ENCODE data around the gene SLC6A4.

Gene SLC6A4

DNA sequence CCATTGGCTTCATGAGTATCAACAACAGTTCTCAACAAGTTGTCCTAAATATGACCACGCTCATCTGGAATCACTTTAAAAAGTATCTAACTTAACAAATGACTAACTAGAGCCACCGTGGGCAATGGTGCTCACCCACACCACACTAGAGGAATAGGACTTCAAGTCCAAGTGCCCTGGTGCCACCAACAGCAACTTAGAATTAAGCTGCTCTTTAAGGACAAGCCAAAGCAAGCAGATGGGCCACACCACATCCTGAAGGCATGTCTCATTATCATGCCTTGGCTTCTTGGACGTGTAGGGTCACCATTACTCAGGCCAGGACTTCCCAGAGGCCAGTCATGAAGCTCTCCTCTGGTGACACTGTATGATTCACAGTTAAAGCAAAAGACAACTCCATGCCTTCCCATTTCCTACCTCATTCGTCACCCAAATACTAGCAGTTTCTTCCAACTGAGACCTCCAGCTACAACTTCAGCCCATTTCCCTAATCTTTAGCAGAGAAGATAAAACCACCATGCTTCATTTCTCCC lies 9.4 kb upstream of the SLC6A4 start:
- DNase-seq, result peak; percentile 79
- no peak overlapping the region for H3K27ac ChIP-seq
- H3K27me3 ChIP-seq (replicated peaks), result no peaks in the 10 kb centered on the region
- in situ Hi-C loops (cut with HindIII; ENCODE audit: low pct_ligation_motif_present, low sequenced_read_pairs), result no loop called here
- TF ChIP-seq, protein P1, sequence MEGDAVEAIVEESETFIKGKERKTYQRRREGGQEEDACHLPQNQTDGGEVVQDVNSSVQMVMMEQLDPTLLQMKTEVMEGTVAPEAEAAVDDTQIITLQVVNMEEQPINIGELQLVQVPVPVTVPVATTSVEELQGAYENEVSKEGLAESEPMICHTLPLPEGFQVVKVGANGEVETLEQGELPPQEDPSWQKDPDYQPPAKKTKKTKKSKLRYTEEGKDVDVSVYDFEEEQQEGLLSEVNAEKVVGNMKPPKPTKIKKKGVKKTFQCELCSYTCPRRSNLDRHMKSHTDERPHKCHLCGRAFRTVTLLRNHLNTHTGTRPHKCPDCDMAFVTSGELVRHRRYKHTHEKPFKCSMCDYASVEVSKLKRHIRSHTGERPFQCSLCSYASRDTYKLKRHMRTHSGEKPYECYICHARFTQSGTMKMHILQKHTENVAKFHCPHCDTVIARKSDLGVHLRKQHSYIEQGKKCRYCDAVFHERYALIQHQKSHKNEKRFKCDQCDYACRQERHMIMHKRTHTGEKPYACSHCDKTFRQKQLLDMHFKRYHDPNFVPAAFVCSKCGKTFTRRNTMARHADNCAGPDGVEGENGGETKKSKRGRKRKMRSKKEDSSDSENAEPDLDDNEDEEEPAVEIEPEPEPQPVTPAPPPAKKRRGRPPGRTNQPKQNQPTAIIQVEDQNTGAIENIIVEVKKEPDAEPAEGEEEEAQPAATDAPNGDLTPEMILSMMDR (IDR thresholded peaks at IDR 0.05; ENCODE audit: low read depth, low read length, missing control alignments), result no peak
- H3K36me3 ChIP-seq (replicated peaks), result peaks cover 7% of the 10 kb centered on the region
- H3K4me3 ChIP-seq (ENCODE audit: low read depth, low read length), result no peak overlapping the region

DNA sequence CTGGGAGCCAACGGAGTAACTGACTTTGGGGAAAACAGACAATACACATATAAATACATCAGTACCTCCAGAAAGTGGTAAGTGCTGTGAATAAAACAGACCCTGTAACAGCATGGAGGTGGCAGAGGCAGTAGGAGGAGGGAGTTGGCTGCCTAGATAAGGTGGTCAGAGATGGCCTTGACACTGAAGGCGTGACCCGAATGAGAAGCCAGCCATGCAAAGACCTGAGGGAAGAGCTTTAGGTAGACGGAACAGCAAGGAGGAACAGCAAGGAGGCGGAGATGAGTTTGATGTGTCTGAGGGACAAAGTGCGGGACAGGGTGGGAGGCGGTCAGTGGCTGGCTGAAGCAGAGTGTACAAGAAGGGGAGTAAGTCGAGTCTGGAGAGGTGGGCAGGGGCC lies 8.1 kb upstream of the SLC6A4 start:
- no peak overlapping the region for H3K27ac ChIP-seq
- DNase-seq, result no peak
- H3K36me3 ChIP-seq (replicated peaks), result peaks cover 4% of the 10 kb centered on the region
- TF ChIP-seq, protein P1 (IDR thresholded peaks at IDR 0.05; ENCODE audit: low read depth, low read length, missing control alignments), result no peak
- H3K4me3 ChIP-seq (ENCODE audit: low read depth, low read length), result no peak overlapping the region
- in situ Hi-C loops (cut with HindIII; ENCODE audit: low pct_ligation_motif_present, low sequenced_read_pairs), result no loop called here
- peaks cover 3% of the 10 kb centered on the region for H3K27me3 ChIP-seq (replicated peaks)

DNA sequence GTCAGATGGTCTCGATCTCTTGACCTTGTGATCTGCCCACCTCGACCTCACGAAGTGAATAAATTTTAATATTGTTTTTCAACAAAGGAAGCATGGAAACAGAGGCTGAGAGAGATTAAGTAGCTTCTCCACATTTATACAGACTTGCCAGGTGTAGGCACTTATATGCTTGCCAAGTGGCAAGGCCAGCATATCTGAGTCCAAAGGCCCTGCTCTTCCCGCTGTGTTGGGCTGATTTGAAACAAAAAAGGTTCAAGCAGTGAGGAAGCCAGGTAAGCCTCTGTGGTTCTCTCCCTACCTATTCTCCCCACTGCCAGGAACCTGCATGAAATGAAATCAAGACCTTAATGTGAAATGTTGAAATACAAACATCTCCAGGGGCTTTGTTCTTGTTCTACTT lies 7.5 kb upstream of the SLC6A4 start:
- in situ Hi-C loops (cut with HindIII; ENCODE audit: low pct_ligation_motif_present, low sequenced_read_pairs), result no loop called here
- H3K4me3 ChIP-seq (ENCODE audit: low read depth, low read length), result no peak overlapping the region
- DNase-seq, result no peak
- no peaks in the 10 kb centered on the region for H3K36me3 ChIP-seq (replicated peaks)
- no peak overlapping the region for H3K27ac ChIP-seq
- H3K27me3 ChIP-seq (replicated peaks), result peaks cover 9% of the 10 kb centered on the region
- TF ChIP-seq, protein P1 (IDR thresholded peaks at IDR 0.05; ENCODE audit: low read depth, low read length, missing control alignments), result no peak

DNA sequence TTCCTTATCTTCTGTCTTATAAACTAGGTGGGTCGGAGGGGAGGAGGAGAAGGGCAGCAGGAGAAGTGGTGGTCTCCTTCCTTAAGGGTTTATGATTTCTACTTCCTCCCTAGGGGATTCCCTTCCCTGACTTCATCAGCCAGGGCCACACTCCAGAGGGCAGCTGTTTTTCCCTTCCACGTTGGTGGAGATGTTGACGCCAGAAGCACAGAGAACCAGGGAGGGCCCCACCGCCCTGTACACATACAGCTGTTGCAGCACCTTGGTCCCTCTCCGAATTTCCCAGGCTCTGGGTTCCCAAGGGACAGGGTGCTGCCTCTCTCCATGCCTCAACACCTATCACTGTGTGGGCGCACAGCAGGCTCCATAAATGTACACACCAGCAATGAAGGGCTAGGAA lies 5.6 kb upstream of the SLC6A4 start:
- in situ Hi-C loops (cut with HindIII; ENCODE audit: low pct_ligation_motif_present, low sequenced_read_pairs), result no loop called here

DNA sequence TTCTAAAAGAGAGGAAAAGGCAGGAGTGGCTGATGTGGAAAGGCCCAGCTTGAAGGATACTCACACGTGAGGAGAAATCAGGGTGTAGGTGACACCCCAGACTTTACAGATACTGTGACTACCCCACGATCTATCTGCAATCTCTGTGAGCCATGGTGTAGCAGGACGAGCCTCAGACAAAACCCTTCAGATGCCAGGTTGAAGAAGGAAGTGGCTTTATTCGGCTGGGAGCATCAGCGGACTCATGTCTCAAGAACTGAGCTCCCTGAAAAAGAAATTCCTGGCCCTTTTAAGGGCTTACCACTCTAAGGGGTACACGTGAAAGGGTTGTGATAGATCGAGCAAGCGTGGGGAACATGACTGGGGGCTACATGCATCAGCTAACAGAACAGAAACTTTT lies 4.7 kb upstream of the SLC6A4 start:
- no peak for DNase-seq
- peaks cover 26% of the 10 kb centered on the region for H3K27me3 ChIP-seq (replicated peaks)
- no peaks in the 10 kb centered on the region for H3K36me3 ChIP-seq (replicated peaks)
- TF ChIP-seq, protein P1 (IDR thresholded peaks at IDR 0.05; ENCODE audit: low read depth, low read length, missing control alignments), result no peak
- in situ Hi-C loops (cut with HindIII; ENCODE audit: low pct_ligation_motif_present, low sequenced_read_pairs), result no loop called here
- no peak overlapping the region for H3K4me3 ChIP-seq (ENCODE audit: low read depth, low read length)
- no peak overlapping the region for H3K27ac ChIP-seq

More for the DNA sequence above, 5.6 kb upstream of the SLC6A4 start:
- no peak overlapping the region for H3K27ac ChIP-seq
- peaks cover 17% of the 10 kb centered on the region for H3K27me3 ChIP-seq (replicated peaks)
- no peak for DNase-seq
- no peaks in the 10 kb centered on the region for H3K36me3 ChIP-seq (replicated peaks)
- no peak overlapping the region for H3K4me3 ChIP-seq (ENCODE audit: low read depth, low read length)
- TF ChIP-seq, protein P1 (IDR thresholded peaks at IDR 0.05; ENCODE audit: low read depth, low read length, missing control alignments), result no peak

DNA sequence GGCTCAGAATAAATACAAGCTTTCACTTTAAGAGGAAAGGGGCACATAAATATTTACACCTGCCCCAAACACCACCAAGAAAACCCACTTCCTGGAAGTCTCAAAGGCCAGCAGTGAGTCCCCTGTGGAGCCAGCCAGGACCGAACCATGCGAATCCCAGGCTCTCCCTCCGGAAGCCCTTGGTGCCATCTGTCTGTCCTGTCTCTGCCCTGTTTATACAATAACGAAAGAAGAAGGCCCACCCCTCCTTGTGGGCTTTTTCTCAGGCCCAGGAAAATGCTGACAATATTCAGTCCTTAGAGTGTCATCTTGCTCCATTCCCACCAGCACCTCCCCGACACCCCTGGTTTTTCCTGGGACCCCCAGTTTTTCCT lies 3.6 kb upstream of the SLC6A4 start:
- TF ChIP-seq, protein P1 (IDR thresholded peaks at IDR 0.05; ENCODE audit: low read depth, low read length, missing control alignments), result no peak
- H3K27me3 ChIP-seq (replicated peaks), result peaks cover 37% of the 10 kb centered on the region
- in situ Hi-C loops (cut with HindIII; ENCODE audit: low pct_ligation_motif_present, low sequenced_read_pairs), result no loop called here

More for the DNA sequence above, 3.6 kb upstream of the SLC6A4 start:
- H3K27ac ChIP-seq, result no peak overlapping the region
- no peak for DNase-seq
- no peak overlapping the region for H3K4me3 ChIP-seq (ENCODE audit: low read depth, low read length)
- H3K36me3 ChIP-seq (replicated peaks), result no peaks in the 10 kb centered on the region
